Neuron (in vitro differentiated cells): ENCODE results near the gene FADS1.

Source experiments
- H2AFZ ChIP-seq: one replicate; pipeline ENCODE4 v1.6.1; 2013; ENCODE audit warnings: low read depth, mild to moderate bottlenecking, inconsistent platforms, low read length, moderate library complexity
- H3K27me3 ChIP-seq: one replicate; pipeline ENCODE4 v1.6.1; 2013; ENCODE audit warnings: low read length; ENCODE audit not compliant: insufficient read depth
- H3K36me3 ChIP-seq: one replicate; pipeline ENCODE4 v1.6.1; 2013; ENCODE audit warnings: low read length; ENCODE audit not compliant: insufficient read depth
- H3K4me1 ChIP-seq: one replicate; pipeline ENCODE4 v1.6.1; 2013; ENCODE audit warnings: low read length; ENCODE audit not compliant: insufficient read depth
- H3K4me3 ChIP-seq: 2 replicates; pipeline ENCODE4 v1.5.1; 2013; ENCODE audit warnings: mild to moderate bottlenecking, low read length, moderate library complexity
- H3K9me3 ChIP-seq: one replicate; pipeline ENCODE4 v1.6.1; 2013; ENCODE audit warnings: low read length

Gene FADS1

DNA sequence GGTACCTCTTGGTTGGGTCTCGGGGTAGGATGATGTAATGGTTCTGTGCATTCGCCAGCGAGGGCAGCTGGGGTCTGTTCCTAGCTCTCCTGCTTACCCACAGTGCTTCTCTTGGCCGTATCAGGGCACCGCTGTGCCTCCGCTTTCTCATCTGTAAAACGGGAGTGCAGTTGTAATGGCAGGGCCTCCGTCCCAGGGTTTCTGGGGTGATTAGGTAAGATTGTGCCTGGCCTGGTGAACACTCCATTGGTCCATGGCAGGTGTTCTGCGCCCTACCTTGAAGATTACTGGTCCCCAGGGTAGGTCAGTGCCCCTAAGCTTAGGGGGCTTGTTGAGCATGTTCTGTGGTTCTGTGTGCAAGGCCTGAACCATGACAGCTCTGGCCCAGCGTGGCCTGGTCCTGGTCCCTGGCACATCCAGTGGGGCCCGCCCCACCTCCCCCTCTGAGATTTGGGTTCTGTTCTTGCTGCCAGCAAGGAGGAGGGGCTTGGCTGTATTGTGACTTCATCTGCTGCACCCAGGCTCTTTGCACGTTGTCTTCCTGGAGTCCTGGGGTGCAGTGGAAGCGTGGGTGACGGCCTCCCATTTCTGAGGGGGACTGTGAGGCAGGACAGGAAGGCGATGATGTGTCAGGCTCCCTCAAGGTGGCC lies 59.5 kb downstream of the FADS1 start:
- no peaks in the 10 kb centered on the region for H3K36me3 ChIP-seq
- no peaks in the 10 kb centered on the region for H3K9me3 ChIP-seq
- peaks cover 3% of the 10 kb centered on the region for H3K4me1 ChIP-seq
- no peak overlapping the region for H2AFZ ChIP-seq
- H3K4me3 ChIP-seq, result no peak overlapping the region
- no peaks in the 10 kb centered on the region for H3K27me3 ChIP-seq

DNA sequence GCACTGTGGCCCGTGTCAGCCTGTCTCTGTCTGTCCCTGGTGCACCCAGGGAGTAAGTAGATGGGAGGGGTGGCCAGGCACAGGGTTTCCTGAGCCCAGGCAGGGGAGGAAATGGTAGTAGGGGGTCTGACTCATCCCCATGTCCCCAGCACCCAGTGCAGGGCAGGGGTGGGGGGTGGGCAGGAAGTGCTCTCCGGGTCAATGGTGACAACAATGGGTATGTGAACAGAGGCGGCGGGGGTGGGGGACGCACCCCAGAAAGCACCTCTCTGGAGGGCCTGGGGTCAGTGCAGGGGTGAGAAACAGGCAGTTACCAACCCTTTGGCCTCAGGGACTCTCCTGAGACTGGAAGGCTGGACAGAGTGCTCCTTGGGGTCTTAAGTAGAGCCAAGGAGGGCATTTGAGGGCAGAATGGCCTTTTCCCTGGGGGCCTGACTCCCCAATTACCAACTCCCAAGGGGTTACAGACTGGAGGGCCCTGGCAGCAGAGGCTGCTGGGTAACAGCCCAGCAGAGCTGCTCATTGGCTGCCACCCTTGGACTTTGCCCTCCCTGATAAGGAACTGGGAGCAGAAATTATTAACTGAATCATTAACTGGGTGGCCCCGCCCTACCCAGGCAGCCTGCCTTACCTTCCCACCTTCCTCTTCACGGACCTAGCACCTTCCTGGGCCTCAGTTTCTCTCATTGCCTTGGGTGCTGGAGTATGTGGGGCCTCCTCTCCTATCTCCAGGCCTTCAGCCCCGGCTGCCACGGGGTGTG lies 60.2 kb downstream of the FADS1 start:
- Histone ChIP-seq H3K9me3 (no peaks in the 10 kb centered on the region), H3K4me3 (no peak overlapping the region), H3K27me3 (no peaks in the 10 kb centered on the region), H3K36me3 (no peaks in the 10 kb centered on the region), H3K4me1 (peaks cover 3% of the 10 kb centered on the region), H2AFZ (no peak overlapping the region)

DNA sequence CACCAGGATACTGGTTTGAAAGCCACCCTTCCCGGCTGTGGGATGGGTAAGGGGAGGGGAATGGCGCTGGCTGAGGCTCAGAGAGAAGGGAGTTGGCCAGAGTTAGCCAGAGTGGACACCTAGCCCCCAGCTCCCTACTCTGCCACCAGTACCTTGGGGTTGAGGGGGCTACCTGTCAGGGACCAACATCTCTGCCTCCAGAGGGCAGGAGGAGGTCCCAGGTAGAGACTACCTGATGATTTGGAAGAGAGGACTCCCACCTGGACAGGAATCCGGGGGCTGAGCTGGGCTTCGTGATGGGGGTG lies 60.7 kb downstream of the FADS1 start:
- Histone ChIP-seq H3K4me1 (peaks cover 3% of the 10 kb centered on the region), H2AFZ (no peak overlapping the region), H3K36me3 (no peaks in the 10 kb centered on the region), H3K27me3 (no peaks in the 10 kb centered on the region), H3K9me3 (no peaks in the 10 kb centered on the region), H3K4me3 (no peak overlapping the region)

DNA sequence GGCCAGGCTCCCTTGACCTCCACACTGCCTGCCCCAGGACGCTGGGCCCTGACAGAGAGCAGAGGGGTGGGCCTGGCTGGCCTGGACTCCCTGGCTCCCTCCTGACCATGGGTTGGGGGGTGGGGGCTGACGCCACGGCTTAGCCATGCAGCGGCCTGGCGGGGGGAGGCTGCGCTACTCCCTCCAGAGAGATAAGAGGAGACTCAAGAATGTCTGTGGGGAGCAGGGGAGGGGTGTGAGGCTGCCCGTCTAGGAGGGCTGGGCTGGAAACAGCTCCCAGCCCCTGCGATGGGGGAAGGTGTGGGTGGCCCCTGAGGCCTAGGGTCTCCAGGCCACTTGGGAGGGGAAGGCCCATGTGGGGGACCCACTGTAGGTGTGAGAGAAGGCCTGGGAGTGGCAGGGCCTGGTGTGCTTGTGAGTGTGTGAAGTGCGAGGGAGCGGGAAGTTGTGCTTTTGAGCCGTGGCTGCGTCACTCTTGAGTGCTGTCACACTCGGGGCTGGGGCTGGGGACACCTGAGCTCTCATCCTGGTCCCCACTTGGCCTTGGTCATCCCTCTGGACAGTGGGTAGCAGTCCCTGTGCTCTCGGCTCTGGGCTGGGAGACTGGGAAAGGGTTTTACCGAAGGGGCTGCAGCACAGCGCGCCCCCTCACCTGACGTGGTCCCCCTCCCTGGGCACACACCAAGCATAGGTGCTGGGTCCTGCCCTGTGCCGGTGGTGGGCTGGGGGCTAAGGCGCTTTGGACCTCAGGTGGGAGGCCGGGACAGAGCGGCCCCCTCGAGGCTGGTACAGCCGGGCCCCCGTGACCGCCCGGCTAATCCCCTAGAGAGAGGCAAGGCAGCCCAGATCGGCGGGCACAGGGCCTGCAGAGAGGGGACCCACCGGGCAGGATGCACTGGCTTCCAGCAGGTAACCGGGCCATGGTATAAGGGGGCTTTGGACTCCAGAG lies 62.0 kb downstream of the FADS1 start:
- Histone ChIP-seq H2AFZ (no peak overlapping the region), H3K9me3 (no peaks in the 10 kb centered on the region), H3K27me3 (no peaks in the 10 kb centered on the region), H3K4me3 (no peak overlapping the region), H3K36me3 (no peaks in the 10 kb centered on the region), H3K4me1 (peaks cover 7% of the 10 kb centered on the region)

DNA sequence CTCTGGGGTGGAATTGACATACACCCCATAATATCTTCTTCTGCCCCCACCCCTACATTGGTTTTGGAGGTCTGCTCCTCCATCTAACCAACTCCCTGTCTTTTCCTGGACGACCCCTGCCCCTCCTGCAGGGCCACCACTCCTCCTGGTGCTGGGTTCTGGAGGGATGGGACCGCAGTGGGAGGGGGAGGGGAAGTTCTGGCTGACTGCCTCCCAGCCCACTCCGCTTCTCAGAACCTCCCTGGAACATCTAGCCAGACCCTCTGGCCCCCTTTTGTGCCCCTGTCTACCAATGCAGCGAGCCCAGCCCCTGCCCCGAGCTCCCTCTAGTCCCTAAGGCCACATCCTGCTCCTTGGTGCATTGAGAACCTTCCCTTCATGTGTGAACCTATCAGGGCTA lies 63.1 kb downstream of the FADS1 start:
- no peaks in the 10 kb centered on the region for H3K36me3 ChIP-seq
- peaks cover 18% of the 10 kb centered on the region for H3K4me1 ChIP-seq
- no peaks in the 10 kb centered on the region for H3K27me3 ChIP-seq
- no peaks in the 10 kb centered on the region for H3K9me3 ChIP-seq
- H3K4me3 ChIP-seq, result no peak overlapping the region
- no peak overlapping the region for H2AFZ ChIP-seq

DNA sequence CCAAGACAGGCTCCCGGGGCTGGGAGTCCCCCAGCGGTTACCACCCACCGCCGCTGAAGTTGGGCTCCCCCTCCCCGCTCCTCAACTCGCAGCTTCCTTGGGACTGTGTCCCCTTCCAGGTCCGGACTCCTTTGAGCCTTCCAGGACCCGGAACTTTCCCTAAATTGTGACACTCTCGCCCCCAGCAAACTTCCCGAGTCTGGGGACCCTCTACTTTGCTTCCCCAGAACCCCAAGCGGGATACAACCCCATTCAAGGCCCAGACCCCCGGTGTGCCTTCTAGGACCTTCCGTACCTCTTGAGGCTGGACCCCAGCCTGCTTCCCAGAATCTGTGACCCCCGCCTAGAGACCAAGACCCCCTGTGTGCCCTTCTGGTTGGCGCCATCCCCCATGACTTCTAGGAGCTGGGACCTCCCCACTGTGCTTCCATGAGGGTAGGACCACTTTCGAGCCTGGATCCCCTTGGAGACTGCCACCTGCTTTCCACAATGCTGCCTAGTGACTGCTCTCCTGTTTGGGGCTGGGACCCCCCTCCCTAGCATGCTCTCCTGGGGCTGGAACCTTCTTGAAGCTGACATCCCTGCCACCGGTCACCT lies 63.8 kb downstream of the FADS1 start:
- H2AFZ ChIP-seq, result peak overlapping the region; percentile 60
- H3K4me3 ChIP-seq, result peak overlapping the region; percentile 50
- no peaks in the 10 kb centered on the region for H3K9me3 ChIP-seq
- peaks cover 24% of the 10 kb centered on the region for H3K4me1 ChIP-seq
- H3K27me3 ChIP-seq, result no peaks in the 10 kb centered on the region
- H3K36me3 ChIP-seq, result no peaks in the 10 kb centered on the region

DNA sequence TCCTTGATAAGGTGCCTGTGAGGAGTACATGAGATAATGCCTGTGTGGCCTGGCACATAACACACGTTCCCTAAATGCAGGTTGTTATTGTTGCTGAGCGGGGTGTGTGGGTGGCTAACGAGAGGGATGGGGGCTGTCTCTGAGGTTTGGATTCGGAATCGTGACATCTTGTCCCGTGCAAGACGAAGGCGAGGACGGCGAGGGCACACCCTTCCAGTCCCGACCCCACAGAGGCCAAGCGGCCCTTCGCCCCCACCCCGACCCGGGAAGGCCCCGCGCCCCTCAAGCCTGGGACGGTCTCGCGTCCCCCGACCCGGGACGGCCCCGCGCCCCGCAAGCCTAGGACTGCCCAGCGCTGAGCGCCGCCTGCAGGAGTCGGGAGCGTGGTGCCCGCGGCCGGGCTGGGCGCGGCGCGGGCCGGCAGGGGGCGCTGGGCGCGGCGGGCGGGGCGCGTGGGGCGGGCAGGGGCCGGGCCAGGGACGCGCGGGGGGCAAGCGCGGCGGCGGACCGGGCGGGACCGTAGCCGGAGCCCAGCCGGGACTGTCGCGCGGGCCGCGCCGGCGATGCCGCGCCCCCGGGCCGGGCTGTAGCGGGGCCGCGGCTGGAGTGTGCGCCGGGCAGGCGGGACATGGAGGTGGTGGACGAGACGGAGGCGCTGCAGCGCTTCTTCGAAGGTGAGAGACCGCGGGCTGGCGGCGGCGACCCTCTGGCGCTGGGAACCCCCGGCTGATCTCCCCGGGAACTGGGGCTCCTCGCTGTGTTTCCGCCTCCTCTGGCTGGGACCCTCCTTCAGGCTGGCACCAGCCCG lies 64.5 kb downstream of the FADS1 start, which contains the start of gene MYRF:
Gene MYRF, plus strand, starts transcription at position 520 of the 808 bp plus-strand sequence. Its CDS starts 109 bp downstream, at position 629.
- no peaks in the 10 kb centered on the region for H3K27me3 ChIP-seq
- peaks cover 31% of the 10 kb centered on the region for H3K4me1 ChIP-seq
- no peaks in the 10 kb centered on the region for H3K36me3 ChIP-seq
- no peaks in the 10 kb centered on the region for H3K9me3 ChIP-seq
- H2AFZ ChIP-seq, result peak within 1 kb of the TSS; percentile 60
- H3K4me3 ChIP-seq, result peak within 1 kb of the TSS; percentile 50

DNA sequence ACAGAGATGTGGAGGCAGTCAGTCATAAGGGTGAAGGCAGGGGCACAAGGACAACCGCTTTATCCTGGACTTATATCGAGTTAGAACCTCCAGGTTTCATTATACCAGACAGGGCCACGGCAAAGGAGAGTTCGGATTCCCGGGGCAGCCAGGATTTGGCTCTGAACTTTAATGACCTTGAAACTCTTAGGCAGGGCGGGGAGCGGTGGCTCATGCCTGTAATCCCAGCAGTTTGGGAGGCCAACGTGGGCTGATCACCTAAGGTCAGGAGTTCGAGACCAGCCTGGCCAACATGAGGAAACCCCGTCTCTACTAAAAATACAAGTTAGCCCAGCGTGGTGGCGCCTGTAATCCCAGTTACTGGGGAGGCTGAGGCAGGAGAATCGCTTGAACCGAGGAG lies 65.4 kb downstream of the FADS1 start:
- no peak overlapping the region for H3K4me3 ChIP-seq
- H3K36me3 ChIP-seq, result no peaks in the 10 kb centered on the region
- H3K4me1 ChIP-seq, result peaks cover 31% of the 10 kb centered on the region
- no peaks in the 10 kb centered on the region for H3K9me3 ChIP-seq
- no peaks in the 10 kb centered on the region for H3K27me3 ChIP-seq
- H2AFZ ChIP-seq, result no peak overlapping the region

DNA sequence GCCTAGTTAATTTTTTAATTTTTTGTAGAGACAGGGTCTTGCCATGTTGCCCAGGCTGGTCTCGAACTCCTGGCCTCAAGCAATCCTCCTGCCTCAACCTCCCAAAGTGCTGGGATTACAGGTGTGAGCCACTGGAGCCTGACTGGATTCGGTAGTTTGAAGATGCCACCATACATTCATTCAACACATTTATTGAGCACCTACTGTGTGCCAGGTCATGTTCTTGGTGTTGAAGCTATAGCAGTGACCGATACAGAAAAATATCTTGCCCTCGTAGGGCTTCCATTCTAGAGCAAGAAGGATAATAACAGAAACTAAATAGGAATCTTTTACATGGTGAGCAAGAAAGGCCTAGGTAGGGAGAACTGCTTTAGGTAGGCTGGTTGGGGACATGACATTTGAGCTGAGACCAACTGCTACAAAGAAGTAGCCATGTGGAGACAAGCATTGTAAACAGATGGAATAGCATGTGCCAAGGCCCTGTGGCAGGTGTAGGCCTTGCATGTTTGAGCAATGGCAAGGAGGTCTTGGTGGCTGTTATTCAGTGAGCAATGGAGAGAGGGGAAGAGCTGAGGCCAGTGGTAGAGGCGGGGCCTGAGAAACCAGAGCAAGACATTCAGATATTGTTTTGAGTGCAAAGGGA lies 66.1 kb downstream of the FADS1 start:
- Histone ChIP-seq H3K36me3 (no peaks in the 10 kb centered on the region), H3K4me1 (peaks cover 38% of the 10 kb centered on the region), H3K9me3 (no peaks in the 10 kb centered on the region), H3K4me3 (no peak overlapping the region), H3K27me3 (no peaks in the 10 kb centered on the region), H2AFZ (no peak overlapping the region)
